Fibroblast of villous mesenchyme (primary cell): ENCODE data around the gene HDAC1. TPM values are rescaled to one million over a fixed set of nuclear protein-coding genes. Genes with fewer than 3 reads are reported as not detected.
"Not testable (repeated sequence)": the region's sequence is repeated elsewhere in the genome, so short reads cannot be mapped to it uniquely, and the experiment has no call there.

Source experiments
- DNase-seq: peaks from one replicate; pipeline ENCODE4 v3.0.0-alpha.2; 2010; ENCODE audit warnings: low read depth
- H3K4me3 ChIP-seq: 2 replicates; pipeline ENCODE4 v1.5.1; 2011; ENCODE audit warnings: low read depth, mild to moderate bottlenecking, low read length
- CTCF ChIP-seq: IDR thresholded peaks from 2 replicates; pipeline ENCODE4 v1.5.1; 2012; ENCODE audit warnings: low read depth, mild to moderate bottlenecking, low read length; ENCODE audit not compliant: insufficient read depth
- total RNA-seq: library from RNA; depleted of rRNA; stranded (reverse); fragments of >200 nt; gene quantifications from 2 replicates; pipeline ENCODE4 v1.2.3, GENCODE V29; 2012

HDAC1 gene
- total RNA-seq, 1 donor, result 95.0 TPM

- DNase-seq, result no peak
These were observed 16.5 kb upstream of the HDAC1 start for GRCh38 chr1:32275424-32275823.

GRCh38 chr1:32276032-32276782 is 15.7 kb upstream of the HDAC1 start:
- DNase-seq, result no peak
- no peak for TF ChIP-seq CTCF
- H3K4me3 ChIP-seq, result no peak overlapping the region

More at GRCh38 chr1:32275424-32275823, 16.5 kb upstream of the HDAC1 start:
- no peak overlapping the region for H3K4me3 ChIP-seq
- TF ChIP-seq CTCF, result no peak

GRCh38 chr1:32284777-32285176 is 7.1 kb upstream of the HDAC1 start:
- not testable (repeated sequence) for H3K4me3 ChIP-seq, DNase-seq

- TF ChIP-seq CTCF, result no peak
- H3K4me3 ChIP-seq, result no peak overlapping the region
- DNase-seq, result no peak
These were observed 6.2 kb upstream of the HDAC1 start for GRCh38 chr1:32285658-32286057.

- DNase-seq, result no peak
- H3K4me3 ChIP-seq, result no peak overlapping the region
- TF ChIP-seq CTCF, result no peak
These were observed 5.1 kb upstream of the HDAC1 start for GRCh38 chr1:32286763-32287162.

GRCh38 chr1:32289256-32289655 is 2.6 kb upstream of the HDAC1 start:
- H3K4me3 ChIP-seq, result no peak overlapping the region
- DNase-seq, result no peak

More at GRCh38 chr1:32289256-32289655, 2.6 kb upstream of the HDAC1 start:
- no peak for TF ChIP-seq CTCF
